ENCODE measurements around the gene GPC6. TPM values are rescaled to one million over a fixed set of nuclear protein-coding genes. Genes with fewer than 3 reads are reported as not detected.

GPC6 gene
- total RNA-seq, 2 experiments from 2014 or later: not detected

DNA sequence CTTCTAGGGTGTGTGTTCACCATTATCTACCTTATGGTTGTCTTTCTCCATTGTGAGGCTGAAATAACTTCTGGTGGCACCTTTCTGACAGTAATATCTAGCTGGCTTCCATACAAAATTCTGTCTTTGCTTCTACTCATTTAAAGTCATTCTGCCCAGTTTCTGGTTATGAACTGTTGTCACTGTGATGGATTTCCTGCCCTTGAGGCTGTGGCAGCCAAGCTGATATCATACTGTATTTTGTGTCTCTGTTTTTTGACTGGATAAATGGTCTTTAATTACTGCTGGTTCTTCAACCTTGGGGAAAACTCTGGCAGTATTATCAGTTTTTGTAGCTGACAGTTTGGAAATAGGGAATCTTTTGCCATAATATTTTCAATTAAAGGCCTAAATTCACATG, 233.4 kb downstream of the GPC6 start:
- CTCF ChIA-PET (ENCODE audit: unreplicated experiment): no interaction called here
- Histone ChIP-seq H3K9me2 (ENCODE audit: insufficient read depth, low read length) (no peaks in the 10 kb centered on the region), H3K4me2 (ENCODE audit: low read length) (no peak overlapping the region), H4K20me1 (ENCODE audit: insufficient read depth, low read length) (no peaks in the 10 kb centered on the region), H3K79me2 (ENCODE audit: insufficient read depth, low read depth, low read length) (no peaks in the 10 kb centered on the region), H3K36me3 (ENCODE audit: insufficient read depth, low read length) (no peaks in the 10 kb centered on the region), H3K4me1 (ENCODE audit: insufficient read depth, low read length, poor library complexity, severe bottlenecking) (no peaks in the 10 kb centered on the region), H3K4me3 (ENCODE audit: low read depth, low read length, poor library complexity, severe bottlenecking) (no peak overlapping the region), H3K9me3 (ENCODE audit: low read length) (no peaks in the 10 kb centered on the region), H3K27ac (ENCODE audit: low read depth, low read length, poor library complexity, severe bottlenecking) (no peak overlapping the region), H2AFZ (ENCODE audit: low read length) (no peak overlapping the region)
- no peak for TF ChIP-seq EZH2phosphoT487 (IDR thresholded peaks at IDR 0.05; ENCODE audit: borderline replicate concordance, low read depth, low read length)
- TF ChIP-seq, protein P1, sequence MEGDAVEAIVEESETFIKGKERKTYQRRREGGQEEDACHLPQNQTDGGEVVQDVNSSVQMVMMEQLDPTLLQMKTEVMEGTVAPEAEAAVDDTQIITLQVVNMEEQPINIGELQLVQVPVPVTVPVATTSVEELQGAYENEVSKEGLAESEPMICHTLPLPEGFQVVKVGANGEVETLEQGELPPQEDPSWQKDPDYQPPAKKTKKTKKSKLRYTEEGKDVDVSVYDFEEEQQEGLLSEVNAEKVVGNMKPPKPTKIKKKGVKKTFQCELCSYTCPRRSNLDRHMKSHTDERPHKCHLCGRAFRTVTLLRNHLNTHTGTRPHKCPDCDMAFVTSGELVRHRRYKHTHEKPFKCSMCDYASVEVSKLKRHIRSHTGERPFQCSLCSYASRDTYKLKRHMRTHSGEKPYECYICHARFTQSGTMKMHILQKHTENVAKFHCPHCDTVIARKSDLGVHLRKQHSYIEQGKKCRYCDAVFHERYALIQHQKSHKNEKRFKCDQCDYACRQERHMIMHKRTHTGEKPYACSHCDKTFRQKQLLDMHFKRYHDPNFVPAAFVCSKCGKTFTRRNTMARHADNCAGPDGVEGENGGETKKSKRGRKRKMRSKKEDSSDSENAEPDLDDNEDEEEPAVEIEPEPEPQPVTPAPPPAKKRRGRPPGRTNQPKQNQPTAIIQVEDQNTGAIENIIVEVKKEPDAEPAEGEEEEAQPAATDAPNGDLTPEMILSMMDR (conservative IDR thresholded peaks at IDR 0.05; ENCODE audit: low read length): no peak
- POLR2A ChIA-PET: no interaction called here
- no TSS peak for BruUV-seq (replicated peaks)
- intact Hi-C loops (cut with micrococcal nuclease; ENCODE audit: unreplicated experiment): no loop called here
- no peak for DNase-seq (ENCODE audit: low spot score)

DNA sequence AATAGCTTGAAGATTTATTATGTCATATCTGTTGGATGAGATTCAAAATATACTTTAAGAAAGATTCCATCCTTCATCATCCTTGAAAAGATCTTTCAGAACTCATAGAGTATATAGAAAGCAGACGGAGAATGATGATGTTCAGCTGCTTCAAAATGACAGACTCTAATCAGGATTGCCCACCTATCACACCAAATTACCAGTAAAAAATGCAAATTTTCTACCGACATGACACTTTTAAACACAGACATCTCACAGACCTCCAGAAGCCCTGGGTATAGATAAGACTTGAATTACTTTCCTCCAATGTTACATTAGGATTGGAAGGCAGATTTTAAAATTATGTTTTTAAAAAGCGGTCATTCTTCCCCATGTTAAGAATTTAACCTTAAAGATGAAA, 235.5 kb downstream of the GPC6 start:
- H3K9me2 ChIP-seq (ENCODE audit: insufficient read depth, low read length): no peaks in the 10 kb centered on the region
- H4K20me1 ChIP-seq (ENCODE audit: insufficient read depth, low read length): no peaks in the 10 kb centered on the region
- no peak for DNase-seq (ENCODE audit: low spot score)
- TF ChIP-seq, protein P1 (conservative IDR thresholded peaks at IDR 0.05; ENCODE audit: low read length): no peak
- TF ChIP-seq EZH2phosphoT487 (IDR thresholded peaks at IDR 0.05; ENCODE audit: borderline replicate concordance, low read depth, low read length): no peak
- H3K9me3 ChIP-seq (ENCODE audit: low read length): no peaks in the 10 kb centered on the region
- ChIA-PET CTCF (ENCODE audit: unreplicated experiment) (no interaction called here), POLR2A (no interaction called here)
- no peak overlapping the region for H2AFZ ChIP-seq (ENCODE audit: low read length)
- H3K4me3 ChIP-seq (ENCODE audit: low read depth, low read length, poor library complexity, severe bottlenecking): no peak overlapping the region
- BruUV-seq (replicated peaks): no TSS peak
- no peak overlapping the region for H3K27ac ChIP-seq (ENCODE audit: low read depth, low read length, poor library complexity, severe bottlenecking)
- H3K4me2 ChIP-seq (ENCODE audit: low read length): no peak overlapping the region
- no peaks in the 10 kb centered on the region for H3K4me1 ChIP-seq (ENCODE audit: insufficient read depth, low read length, poor library complexity, severe bottlenecking)
- intact Hi-C loops (cut with micrococcal nuclease; ENCODE audit: unreplicated experiment): no loop called here
- no peaks in the 10 kb centered on the region for H3K36me3 ChIP-seq (ENCODE audit: insufficient read depth, low read length)
- no peaks in the 10 kb centered on the region for H3K79me2 ChIP-seq (ENCODE audit: insufficient read depth, low read depth, low read length)

DNA sequence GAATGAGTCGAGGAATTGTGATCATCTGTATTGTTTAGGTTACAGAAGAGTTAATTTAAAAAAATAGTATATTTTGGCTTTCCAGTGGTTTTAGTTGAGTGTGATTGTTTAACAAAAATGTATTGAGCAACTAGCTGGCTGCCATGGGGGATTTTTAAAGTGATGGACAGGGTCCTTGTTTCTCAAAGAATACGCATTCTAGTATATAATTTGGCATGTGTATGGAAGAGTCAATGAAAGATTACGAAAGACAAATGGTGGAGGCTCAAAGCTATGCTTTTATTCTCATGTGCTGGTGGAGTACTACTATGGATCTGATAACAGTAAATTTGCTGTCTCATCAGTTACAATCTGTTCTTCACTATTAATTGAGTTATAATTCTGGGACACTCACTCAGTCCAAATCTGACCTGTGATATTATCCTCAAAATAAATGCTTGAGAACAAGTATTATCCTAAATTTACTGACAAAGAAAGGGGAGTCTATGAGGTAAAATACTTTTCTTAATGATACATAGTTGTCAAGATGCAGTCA, 240.0 kb downstream of the GPC6 start:
- Histone ChIP-seq H3K27ac (ENCODE audit: low read depth, low read length, poor library complexity, severe bottlenecking) (no peak overlapping the region), H3K4me3 (ENCODE audit: low read depth, low read length, poor library complexity, severe bottlenecking) (no peak overlapping the region), H3K9me3 (ENCODE audit: low read length) (no peaks in the 10 kb centered on the region), H3K9me2 (ENCODE audit: insufficient read depth, low read length) (no peaks in the 10 kb centered on the region), H2AFZ (ENCODE audit: low read length) (no peak overlapping the region), H3K4me2 (ENCODE audit: low read length) (no peak overlapping the region), H3K4me1 (ENCODE audit: insufficient read depth, low read length, poor library complexity, severe bottlenecking) (no peaks in the 10 kb centered on the region), H3K36me3 (ENCODE audit: insufficient read depth, low read length) (no peaks in the 10 kb centered on the region), H4K20me1 (ENCODE audit: insufficient read depth, low read length) (no peaks in the 10 kb centered on the region), H3K79me2 (ENCODE audit: insufficient read depth, low read depth, low read length) (no peaks in the 10 kb centered on the region)
- TF ChIP-seq, protein P1 (conservative IDR thresholded peaks at IDR 0.05; ENCODE audit: low read length): no peak
- no peak for TF ChIP-seq EZH2phosphoT487 (IDR thresholded peaks at IDR 0.05; ENCODE audit: borderline replicate concordance, low read depth, low read length)
- POLR2A ChIA-PET: no interaction called here
- no peak for DNase-seq (ENCODE audit: low spot score)
- CTCF ChIA-PET (ENCODE audit: unreplicated experiment): no interaction called here
- BruUV-seq (replicated peaks): no TSS peak
- intact Hi-C loops (cut with micrococcal nuclease; ENCODE audit: unreplicated experiment): no loop called here

All from OCI-LY7 (cell line).